ENCODE results near the gene STK10.

DNA sequence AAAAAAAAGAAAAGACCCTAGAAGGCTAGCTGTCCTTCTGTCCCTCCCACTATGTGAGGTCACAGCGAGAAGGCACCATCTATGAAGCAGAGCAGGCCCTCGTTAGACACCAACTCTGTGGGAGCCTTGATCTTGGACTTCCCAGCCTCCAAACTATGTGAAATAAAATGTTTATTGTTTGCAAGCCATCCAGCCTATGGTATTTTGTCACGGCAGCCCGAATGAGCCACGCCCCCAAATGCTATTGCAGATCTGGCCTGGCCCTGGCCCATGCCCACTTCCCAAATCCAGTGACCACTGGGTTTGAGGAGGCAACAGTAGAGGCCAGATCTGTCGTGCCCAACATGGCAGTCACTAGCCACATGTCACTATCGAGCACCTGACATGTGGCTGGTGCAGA is 10.8 kb downstream of the STK10 start:
- TF ChIP-seq, protein P1, sequence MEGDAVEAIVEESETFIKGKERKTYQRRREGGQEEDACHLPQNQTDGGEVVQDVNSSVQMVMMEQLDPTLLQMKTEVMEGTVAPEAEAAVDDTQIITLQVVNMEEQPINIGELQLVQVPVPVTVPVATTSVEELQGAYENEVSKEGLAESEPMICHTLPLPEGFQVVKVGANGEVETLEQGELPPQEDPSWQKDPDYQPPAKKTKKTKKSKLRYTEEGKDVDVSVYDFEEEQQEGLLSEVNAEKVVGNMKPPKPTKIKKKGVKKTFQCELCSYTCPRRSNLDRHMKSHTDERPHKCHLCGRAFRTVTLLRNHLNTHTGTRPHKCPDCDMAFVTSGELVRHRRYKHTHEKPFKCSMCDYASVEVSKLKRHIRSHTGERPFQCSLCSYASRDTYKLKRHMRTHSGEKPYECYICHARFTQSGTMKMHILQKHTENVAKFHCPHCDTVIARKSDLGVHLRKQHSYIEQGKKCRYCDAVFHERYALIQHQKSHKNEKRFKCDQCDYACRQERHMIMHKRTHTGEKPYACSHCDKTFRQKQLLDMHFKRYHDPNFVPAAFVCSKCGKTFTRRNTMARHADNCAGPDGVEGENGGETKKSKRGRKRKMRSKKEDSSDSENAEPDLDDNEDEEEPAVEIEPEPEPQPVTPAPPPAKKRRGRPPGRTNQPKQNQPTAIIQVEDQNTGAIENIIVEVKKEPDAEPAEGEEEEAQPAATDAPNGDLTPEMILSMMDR (IDR thresholded peaks at IDR 0.05) = no peak
- no peak for TF ChIP-seq EZH2 (IDR thresholded peaks at IDR 0.05; ENCODE audit: borderline replicate concordance, insufficient read depth, low read depth, low read length, poor library complexity, severe bottlenecking)
